NCI-H2029 treated with DMSO at 0.1 percent for 48 hours (cell line): Measurements from ENCODE around the gene PTPRD.

Experiments used
- DNase-seq: peaks from one replicate; lab custom pipeline; 2025; lab: John Stamatoyannopoulos, UW

The PTPRD gene

GRCh38 chr9:8337834-8338766 is 2274.7 kb downstream of the PTPRD start:
- DNase-seq, result no peak

- no peak for DNase-seq
Observed at GRCh38 chr9:8332871-8333270, 2279.9 kb downstream of the PTPRD start.

- DNase-seq, result no peak
Observed at GRCh38 chr9:8332331-8332650, 2280.5 kb downstream of the PTPRD start.

- DNase-seq, result no peak
Observed at GRCh38 chr9:8331507-8332330, 2281.1 kb downstream of the PTPRD start.

- no peak for DNase-seq
Observed at GRCh38 chr9:8329561-8330283, 2283.1 kb downstream of the PTPRD start.

GRCh38 chr9:8315211-8315610 is 2297.6 kb downstream of the PTPRD start:
- DNase-seq, result no peak

- no peak for DNase-seq
Observed at GRCh38 chr9:8309258-8309657, 2303.5 kb downstream of the PTPRD start.

GRCh38 chr9:8304720-8305119 is 2308.1 kb downstream of the PTPRD start:
- no peak for DNase-seq

- no peak for DNase-seq
Observed at GRCh38 chr9:8301296-8301695, 2311.5 kb downstream of the PTPRD start.

GRCh38 chr9:8297047-8297446 is 2315.8 kb downstream of the PTPRD start:
- no peak for DNase-seq

- DNase-seq, result no peak
Observed at GRCh38 chr9:8292657-8293056, 2320.1 kb downstream of the PTPRD start.

GRCh38 chr9:8289681-8290080 is 2323.1 kb downstream of the PTPRD start:
- DNase-seq, result no peak

- no peak for DNase-seq
Observed at GRCh38 chr9:8287970-8288369, 2324.8 kb downstream of the PTPRD start.

- no peak for DNase-seq
Observed at GRCh38 chr9:8287501-8287900, 2325.3 kb downstream of the PTPRD start.

- DNase-seq, result no peak
Observed at GRCh38 chr9:8284884-8285283, 2327.9 kb downstream of the PTPRD start.

- DNase-seq, result no peak
Observed at GRCh38 chr9:8282535-8282934, 2330.3 kb downstream of the PTPRD start.

- no peak for DNase-seq
Observed at GRCh38 chr9:8280811-8281210, 2332.0 kb downstream of the PTPRD start.

GRCh38 chr9:8278048-8278447 is 2334.8 kb downstream of the PTPRD start:
- DNase-seq, result no peak

- DNase-seq, result no peak
Observed at GRCh38 chr9:8270235-8270634, 2342.6 kb downstream of the PTPRD start.

- DNase-seq, result no peak
Observed at GRCh38 chr9:8268881-8269280, 2343.9 kb downstream of the PTPRD start.

- no peak for DNase-seq
Observed at GRCh38 chr9:8268216-8268878, 2344.5 kb downstream of the PTPRD start.

- no peak for DNase-seq
Observed at GRCh38 chr9:8267636-8268035, 2345.2 kb downstream of the PTPRD start.
